Activated T-cell treated with anti-CD3 and anti-CD28 coated beads, Interleukin-2, amount 50 U/mL, for 48 hours (primary cell): Measurements from ENCODE around the gene HOXA3.

Source experiments
- DNase-seq, 2 experiments: peaks; one replicate each; pipeline ENCODE4 v3.0.0-alpha.2; 2020

HOXA3 gene

DNA sequence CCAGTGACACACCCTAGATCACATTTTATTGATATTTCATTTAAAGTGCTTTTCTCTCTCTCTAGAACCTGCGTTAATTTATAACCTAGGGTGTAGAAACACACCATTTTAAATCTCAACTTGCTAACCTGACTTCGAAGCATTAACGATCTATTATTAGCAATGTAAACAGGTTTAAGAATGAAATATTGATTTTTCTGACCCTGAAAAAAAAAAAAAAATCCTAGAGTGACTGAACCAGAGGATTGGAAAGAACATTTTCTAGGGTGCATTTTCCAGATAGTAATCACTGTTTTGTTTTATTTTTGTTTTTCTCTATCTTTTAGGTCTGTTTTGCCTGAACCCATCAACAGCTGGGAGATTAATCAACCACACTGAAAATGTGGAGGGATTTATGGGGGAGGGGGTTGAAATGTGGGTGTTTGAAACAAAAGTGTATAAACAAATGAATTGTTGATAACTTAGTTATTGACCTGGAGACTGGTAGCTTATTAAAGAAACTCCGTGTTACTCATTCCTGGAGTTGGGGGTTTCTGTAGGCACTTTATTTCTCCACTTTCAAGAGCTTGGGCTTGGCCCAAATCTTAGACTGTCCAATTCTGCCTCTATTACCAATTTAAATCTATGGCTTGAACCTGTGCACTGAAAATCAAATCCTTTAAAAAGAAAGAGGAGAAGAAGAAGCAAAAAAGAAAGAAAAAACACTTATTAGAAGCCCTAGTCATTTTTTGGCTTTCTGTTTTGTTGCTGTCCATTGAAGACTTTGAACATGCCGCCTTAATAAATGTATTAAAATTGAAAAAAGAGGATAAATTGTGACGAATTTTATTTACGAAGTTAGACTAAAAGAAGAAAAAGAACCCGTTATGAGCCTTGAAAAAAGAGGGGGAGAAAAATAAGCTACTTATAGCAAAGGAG, 52.7 kb downstream of the HOXA3 start:
- DNase-seq, result no peak

DNA sequence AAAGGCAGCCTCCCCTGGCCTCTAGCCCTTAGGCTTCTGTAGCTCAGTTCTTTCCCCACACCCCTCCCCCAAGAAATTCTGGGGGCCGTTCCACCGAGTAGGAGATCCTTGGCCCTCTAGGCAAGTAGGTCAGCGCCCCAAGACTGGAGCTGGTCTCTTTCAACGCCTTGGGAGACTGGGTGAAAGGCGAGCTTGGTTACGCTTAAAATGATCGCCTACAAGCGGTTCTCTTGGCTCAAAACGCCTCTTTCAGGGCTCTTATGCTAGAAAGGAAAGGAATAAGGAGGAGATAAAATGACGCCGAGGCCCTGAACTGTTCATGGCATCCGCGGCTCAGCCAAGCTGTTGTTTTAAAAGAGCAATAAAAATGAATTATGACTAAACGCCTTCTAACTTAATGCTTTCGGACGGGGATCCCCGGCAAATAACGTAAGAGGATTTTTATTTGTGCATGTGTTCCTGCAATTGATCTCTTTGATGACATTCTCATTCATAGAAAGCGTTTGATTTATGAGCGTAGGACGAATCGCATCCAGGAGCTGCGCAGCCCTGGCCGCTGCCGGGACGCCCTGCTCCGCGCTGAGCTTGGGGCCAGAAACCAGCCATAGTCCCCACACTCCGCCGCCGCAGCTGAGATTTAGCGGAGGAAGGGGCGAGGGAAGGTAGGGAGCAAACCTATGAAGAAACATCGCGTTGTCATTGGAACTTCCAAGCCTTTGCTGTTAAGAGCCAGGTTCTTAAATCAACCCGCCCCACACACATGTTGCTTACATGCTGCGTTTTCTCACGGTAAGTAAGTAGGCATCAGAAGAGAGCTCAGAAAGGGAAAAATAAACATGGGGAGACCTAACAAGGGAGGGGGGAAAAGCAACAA, 53.6 kb downstream of the HOXA3 start:
- no peak for DNase-seq

DNA sequence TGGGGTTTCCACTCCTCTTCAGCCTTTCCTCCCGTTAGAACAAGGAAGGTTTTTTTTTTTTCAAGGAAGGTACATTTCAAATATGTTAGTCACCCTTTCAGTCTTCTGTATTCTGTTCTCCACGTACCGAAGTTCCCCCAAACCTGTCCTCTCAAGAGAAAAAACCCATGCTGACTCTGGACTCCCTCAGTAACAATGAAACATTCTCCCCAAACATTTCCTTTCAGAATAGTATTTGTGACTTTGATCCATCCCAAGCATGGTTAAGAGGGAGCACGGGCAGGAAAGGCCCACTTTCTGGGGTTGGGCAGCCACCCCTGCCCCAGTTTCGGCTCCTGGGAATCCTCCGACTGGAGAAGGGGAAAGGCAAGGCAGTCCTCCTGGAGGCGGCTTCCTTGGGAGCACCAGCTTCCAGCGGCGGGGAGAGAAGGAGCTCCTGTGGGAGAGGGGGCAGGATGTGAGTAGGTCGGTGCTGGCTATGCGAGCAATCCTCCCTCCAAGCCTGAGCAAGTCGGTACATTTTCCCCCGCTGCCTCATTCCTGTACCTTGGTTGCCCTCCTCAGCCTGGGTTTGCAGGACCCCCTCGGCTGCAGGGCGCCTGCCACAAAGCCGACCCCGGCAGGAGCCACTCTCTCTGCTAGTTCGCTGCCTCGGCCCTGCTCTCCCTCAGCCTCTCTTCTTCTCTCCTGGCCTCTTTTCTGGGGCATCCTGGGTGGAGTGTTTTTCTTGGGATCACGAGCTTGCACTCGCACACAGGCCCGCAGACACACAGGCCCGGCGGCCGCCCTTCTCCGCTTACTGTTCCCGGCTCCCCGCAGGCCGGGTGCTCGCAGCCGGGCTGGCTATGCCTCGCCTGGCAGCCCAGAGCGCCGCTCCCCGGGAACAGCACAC, 54.5 kb downstream of the HOXA3 start:
- DNase-seq, result no peak

DNA sequence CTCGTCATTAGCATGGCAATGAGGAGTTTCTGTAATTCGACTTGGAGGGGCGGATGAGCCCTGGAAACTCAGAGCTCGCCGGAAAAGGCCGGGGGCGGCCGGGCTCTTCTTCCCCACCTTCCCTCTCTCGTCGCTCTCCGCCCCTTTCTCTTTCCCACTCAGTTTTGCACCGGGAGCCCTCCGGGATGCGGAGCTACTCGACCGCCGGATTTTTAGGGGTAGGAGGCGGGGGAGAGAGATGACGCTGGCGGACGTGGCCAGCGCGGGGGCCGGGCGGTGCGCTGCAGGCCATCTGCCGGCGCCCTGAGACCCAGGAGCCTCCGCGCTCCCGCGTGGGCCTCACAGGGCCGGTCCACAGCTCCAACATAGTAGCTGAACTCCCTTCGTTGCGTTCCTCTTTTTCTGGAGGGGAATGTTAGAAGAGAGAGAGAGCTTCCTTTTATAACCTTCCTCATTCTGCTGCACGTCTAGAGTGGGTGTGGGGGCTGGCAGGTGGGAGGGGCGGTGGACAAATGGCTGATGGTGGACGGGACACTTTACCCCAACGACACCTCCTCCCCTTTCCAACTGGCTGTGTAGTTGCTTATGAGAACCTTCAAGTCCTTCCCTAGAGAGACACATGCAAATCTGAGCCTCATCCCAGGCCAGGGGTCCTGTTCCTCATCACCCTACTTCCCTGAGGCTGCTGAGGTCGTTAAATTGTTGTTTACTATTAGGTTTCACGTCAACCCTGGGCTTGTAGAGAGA, 55.4 kb downstream of the HOXA3 start:
- no peak for DNase-seq

DNA sequence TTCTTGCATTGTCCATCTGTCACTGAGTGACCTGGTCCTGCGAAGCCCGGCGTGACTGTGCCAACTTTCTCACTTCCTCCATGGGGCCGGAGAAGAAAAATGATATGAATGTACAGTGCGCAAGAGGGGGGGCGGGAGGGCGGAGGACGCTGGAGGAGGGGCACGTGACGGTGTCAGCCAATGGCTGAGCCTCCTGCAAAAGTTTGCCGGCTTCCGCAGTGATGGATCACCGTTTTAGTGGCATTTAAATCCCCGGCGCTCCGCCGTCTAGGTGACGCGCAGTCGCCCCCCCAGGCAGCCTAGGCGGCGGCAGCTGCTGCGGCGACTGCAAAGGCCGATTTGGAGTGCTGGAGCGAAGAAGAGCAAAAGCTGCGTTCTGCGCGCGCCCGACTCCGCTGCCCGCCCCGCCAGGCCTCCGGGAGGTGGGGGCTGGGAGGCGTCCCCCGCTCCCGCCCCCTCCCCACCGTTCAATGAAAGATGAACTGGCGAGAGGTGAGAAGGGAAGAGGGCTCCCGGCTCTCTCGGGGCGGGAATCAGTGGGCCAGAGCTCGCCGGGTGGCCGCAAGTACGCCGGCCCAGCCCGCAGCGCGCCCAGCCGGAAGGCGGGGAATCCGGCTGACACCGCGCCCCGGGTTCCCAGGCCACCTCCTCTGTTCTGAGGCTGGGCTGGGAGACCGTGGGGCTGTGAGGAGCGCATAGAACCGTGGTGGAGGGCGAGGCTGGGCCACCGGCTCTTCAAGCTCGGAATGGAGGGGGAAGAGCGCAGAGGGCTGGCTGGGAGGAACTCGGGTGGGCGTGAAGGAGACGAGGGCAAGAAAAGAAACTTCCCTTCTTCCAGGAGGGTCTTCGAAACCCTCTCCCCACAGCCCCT, 56.3 kb downstream of the HOXA3 start, which contains the start of gene HOXA1:
Gene HOXA1, minus strand, starts transcription at position 104 of the 871 bp plus-strand sequence. Its CDS starts 88 bp downstream, at position 16.
- peak; percentile 70 to 79 for DNase-seq

DNA sequence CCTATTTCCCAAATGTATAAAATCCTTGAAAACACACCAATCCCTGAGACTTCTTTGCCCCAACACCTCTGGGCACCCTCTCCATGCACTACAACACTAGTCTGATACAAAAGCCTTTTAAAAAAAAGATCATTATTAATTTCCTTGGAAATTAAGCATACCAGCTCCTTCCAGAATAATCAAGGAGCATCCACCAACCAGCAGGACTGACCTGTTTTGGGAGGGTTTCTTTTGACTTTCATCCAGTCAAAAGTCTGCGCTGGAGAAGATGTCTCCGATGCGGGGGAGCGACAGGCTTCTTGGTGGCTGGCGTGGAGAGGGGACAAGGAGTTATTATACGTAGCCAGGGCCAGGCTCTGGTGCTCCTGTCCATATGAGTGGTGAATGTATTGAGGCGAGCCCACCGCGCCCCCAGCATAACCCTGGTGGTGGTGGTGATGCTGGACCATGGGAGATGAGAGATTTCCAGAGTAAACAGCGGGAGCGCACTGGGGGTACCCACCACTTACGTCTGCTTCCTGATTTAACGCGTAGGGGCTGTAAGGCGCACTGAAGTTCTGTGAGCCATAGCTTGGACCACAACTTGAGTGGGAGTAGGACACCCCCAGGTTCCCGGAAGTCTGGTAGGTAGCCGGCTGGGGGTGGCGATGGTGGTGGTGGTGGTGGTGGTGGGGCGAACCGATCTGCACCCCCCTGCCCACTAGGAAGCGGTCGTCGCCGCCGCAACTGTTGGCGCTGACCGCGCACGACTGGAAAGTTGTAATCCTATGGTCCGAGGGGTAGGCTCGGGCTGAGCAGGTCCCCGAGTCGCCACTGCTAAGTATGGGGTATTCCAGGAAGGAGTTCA, 57.1 kb downstream of the HOXA3 start:
- DNase-seq, result no peak

DNA sequence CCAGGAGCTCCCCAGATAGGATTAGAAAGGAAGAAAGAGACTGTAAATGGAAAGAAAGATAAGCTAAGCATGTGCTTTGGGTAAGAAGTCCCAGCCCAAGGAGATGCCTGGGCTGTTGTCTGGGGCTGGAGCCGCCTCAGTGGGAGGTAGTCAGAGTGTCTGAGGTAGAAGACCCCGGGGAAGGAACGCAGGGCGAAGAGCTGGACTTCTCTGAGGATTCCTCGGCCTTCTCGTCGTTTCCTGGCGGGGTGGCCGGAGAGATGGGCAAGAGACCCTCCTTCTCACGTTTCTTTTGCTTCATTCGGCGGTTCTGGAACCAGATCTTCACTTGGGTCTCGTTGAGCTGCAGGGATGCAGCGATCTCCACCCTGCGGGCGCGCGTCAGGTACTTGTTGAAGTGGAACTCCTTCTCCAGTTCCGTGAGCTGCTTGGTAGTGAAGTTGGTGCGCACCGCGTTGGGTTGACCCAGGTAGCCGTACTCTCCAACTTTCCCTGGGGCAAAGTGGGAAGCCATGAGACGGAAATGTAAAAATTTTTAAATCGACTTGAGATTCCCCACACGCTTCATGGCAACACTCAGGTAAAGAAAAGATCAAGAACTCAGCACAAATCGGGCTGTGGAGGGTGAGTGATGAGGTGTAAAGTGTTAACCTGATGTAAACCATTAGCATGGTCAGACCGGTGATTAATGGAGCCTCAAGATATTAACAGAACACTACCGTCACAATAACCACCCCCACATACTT, 57.9 kb downstream of the HOXA3 start:
- DNase-seq, result no peak

DNA sequence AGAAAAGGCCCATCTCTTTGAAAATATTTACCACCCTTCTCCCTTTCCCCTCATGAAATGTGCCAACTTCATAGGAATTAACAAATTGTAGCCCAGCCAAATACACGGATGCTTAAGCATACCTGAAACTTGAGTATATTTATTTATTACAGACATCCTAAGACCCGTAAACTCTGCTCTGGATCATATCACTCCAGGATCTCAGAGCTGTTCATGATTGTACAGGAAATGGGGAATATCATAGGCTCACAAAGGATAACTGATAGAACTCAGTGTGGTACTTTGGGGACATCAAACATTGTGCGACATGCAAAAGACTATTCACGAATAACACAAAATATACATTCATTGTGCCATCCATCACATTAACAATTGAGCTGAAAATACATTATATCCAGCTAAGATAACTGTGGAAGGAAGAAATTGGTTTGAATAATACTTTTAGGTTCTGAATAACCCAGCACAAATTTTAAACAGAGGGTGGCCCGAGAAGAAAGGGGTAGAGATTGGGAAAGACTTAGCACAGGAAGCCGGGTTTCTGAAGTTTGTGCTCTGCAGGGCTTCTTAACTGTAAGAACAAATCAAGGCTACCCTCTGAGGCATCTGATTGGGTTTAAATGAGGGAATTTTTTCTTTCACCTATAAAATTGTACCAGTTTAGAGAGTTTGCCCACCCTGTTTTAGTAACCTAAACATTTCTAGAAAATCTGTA, 59.0 kb downstream of the HOXA3 start:
- DNase-seq, result no peak

DNA sequence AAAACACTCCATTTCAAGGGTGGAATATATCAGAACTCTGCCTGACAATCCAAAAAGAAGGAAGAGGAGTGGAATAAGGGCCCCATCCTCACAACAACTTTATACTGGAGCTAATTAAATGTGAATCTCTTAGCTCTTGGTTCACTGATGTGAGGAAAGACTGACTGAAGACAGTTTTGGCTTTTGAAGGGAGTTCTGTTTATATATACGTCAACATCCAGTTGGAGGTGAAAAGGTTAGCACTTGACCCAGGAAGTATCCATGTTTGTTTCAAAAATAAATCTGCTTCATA, 59.6 kb downstream of the HOXA3 start:
- DNase-seq, result no peak

DNA sequence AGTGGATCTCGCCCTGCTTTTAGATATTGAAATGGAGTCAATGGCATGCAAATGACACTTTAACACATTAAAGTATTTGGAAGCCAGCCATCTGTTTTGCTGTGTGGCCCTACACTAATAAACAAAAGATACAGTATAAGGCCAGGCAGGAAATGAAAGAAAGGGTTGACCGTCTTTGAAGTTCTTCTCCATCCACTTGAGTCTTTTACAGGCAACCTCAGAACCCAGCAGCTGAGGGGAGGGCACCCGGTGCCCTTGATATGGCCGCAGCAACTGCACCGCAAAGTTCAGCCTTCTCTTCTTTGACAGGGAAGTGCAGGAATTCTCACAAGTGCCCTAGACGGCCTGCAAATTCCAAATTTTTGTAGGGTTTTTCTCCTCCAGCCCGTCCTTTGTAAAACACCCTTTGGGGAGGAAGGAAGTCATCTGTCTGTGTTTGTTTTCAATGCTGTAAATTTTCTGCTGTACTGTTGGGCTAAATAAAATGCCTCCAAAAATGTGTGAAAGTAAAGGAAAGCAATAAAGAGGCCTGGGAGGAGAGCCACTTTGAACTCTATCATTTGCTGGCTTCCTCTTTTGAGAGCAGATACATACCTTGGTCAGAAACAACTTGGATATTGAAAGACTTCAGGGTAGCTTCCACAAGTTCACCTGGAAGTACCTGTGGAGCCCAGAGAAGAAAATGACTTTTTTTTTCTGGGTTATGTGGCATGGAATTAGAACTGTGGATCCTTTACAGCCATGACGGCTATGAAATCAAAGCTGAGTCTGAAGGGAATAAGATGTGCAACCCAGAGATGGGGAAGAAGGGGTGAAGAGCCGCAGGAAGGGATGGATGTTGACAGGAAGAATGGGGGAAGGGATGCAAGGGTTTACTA, 60.2 kb downstream of the HOXA3 start:
- DNase-seq, result no peak

DNA sequence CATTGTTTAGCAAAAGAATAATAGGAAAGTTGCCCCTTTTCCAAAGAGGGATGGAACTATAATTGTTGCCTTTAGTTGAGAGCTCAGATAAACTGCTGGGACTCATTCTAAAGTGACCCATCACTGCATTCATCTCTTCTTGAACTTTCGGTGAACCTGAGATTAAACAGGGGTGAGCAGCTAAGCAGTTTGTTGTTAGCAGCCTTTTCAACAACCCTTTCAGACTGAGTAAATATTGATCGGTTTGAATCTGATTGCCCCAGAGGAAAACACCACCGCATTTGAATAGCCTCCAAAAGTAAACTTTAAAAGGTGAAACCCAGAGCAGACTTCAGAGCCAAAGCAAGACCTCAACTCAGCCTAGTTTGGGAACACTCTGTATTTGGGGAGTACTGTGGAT, 61.3 kb downstream of the HOXA3 start:
- no peak for DNase-seq

DNA sequence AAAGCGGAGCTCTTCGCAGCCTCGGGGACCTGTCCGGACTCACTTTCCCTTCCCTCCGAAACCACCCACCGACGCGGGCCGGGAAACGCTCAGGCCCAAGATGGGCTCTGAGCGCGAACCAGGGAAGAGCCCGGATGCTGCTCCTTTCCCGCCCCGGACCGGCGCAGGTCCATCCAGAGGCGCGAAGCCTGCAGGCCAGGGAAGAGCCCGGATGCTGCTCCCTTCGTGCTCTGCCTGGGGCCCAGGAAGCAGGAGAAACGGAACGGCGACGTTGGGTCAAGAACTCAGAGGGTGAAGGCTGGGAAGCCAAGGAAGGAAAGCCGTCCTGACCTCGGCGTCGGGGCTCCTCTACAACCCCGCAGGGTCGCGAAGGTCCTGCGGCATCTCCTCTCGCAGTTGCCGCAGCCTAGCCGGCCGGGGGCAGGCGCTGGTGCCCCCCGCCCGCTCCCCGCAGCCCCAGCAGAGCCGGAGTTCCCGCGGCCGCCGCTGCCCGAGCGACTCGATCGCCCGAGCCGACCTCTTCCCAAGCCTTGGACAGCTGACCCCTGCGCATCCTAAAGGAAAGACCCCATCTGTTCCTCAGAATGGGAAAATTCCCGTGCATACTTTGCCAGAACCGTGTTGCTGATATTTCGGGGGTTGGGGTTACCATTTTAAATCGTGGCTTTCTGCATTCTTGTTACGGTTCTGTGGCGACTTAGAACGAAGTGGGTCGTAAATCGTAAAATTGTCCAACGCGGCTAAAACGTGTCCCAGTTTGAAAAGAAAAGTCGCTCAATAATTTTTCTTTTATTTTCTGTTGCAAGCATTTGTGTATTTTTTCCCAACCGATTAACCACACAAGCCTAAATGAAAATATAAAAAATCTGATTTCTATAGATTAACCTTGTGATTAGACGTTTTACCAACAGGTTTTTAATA, 64.1 kb downstream of the HOXA3 start:
- no peak for DNase-seq

DNA sequence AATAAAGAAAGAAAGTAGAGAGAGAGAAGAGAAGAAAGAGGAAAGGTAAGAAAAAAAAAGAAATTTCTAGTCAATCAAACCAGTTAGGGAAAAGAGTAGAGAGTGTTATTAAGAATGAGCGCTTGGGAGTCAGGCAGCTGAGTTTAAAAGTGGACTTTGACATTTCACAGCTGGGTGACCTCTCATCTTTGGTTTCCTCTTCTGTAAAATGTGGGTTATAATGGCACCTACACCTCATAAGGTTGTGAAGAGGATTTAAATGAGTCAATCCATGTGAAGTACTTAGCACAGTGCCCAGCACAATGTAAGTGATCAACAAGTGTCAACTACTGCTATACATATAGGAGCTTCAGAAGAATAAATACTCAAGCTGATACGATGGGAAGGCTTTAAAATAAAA, 68.7 kb downstream of the HOXA3 start:
- no peak for DNase-seq

DNA sequence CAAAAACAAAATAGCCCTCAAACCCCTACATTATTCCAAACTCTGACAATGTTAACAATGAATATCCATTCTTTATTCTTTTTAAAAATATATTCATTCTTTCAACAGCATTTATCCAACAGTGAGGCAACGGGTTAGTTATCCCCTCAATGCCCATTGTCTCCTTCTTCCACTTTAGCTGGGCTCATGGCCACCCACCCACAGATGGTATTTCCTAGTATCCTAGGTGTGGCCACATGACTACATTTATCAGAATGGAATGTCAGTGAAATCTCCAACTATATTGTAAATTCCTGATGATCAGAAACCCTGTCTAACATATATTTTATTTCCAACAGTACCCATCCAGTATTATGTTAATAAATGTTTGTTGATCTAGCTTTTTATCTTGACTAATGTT, 70.2 kb downstream of the HOXA3 start:
- no peak for DNase-seq

DNA sequence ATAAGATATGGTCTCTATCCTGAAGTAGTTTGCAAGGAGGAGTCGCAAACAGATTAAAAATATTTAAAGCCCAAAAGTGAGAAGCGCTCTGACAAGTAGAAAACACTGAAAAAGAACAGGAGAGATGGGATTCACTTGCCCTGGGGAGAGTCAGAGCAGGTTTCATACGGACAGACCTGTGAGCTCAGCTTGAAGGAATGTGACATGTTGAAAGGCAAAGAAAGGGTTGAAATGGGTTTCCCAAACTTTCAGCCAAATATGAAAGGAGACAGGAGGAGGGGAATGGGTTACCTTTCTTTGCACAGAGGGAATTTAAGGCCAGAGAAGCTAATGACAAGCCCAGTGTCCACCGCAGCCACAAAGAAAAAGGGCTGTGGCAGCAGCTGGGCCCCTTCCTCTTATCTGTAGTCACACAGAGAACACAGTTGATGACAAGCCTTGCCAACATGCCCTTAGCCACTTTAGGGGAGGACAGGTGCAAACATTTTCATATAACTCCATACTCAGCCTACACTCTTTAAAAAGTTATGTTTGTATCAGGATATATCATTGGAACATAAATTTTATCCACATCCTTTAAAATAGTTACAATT, 71.4 kb downstream of the HOXA3 start:
- no peak for DNase-seq
